Stimulated activated naive CD8-positive, alpha-beta T cell treated with anti-CD3 and anti-CD28 coated beads, Interleukin-15, amount 100 ng/mL, for 72 hours (primary cell): ENCODE results near the gene RENBP.
A peak's percentile ranks its signal among the peaks of the same experiment; 100 is the strongest.

Experiments used
- ATAC-seq: fragments of 150-1000 bp; cut with Tn5 transposase; 2 replicates; pipeline ENCODE4 v1.10.0; 2021; ENCODE audit warnings: mild to moderate bottlenecking, moderate library complexity
- DNase-seq, 2 donors: peaks; one replicate each; pipeline ENCODE4 v3.0.0; 2021 to 2022
- H3K27ac Mint-ChIP-seq, 2 donors: one replicate each; pipeline ENCODE4 v1.8.0; 2022; ENCODE audit warnings: mild to moderate bottlenecking in 2 of 2, mixed read lengths in 2 of 2, moderate library complexity in 2 of 2
- H3K27me3 Mint-ChIP-seq: one replicate; pipeline ENCODE4 v1.8.0; 2022; ENCODE audit warnings: mixed read lengths
- H3K4me1 Mint-ChIP-seq: one replicate; pipeline ENCODE4 v1.8.0; 2022; ENCODE audit warnings: mild to moderate bottlenecking, mixed read lengths
- H3K4me3 Mint-ChIP-seq, 2 donors: one replicate each; pipeline ENCODE4 v1.8.0; 2022; ENCODE audit warnings: mild to moderate bottlenecking in 2 of 2, mixed read lengths in 2 of 2, moderate library complexity in 1 of 2
- H3K9me3 Mint-ChIP-seq, 2 donors: one replicate each; pipeline ENCODE4 v1.8.0; 2022; ENCODE audit warnings: mixed read lengths in 2 of 2

RENBP gene

GRCh38 chrX:153907456-153907855, 37.0 kb downstream of the RENBP start:
- ATAC-seq (no peak), DNase-seq (no peak)
- no peaks in the 10 kb centered on the region for H3K27me3 Mint-ChIP-seq
- H3K27ac Mint-ChIP-seq: no peak overlapping the region
- H3K4me3 Mint-ChIP-seq: no peak overlapping the region
- H3K9me3 Mint-ChIP-seq: no peaks in the 10 kb centered on the region
- H3K4me1 Mint-ChIP-seq: peaks cover 56% of the 10 kb centered on the region

DNA sequence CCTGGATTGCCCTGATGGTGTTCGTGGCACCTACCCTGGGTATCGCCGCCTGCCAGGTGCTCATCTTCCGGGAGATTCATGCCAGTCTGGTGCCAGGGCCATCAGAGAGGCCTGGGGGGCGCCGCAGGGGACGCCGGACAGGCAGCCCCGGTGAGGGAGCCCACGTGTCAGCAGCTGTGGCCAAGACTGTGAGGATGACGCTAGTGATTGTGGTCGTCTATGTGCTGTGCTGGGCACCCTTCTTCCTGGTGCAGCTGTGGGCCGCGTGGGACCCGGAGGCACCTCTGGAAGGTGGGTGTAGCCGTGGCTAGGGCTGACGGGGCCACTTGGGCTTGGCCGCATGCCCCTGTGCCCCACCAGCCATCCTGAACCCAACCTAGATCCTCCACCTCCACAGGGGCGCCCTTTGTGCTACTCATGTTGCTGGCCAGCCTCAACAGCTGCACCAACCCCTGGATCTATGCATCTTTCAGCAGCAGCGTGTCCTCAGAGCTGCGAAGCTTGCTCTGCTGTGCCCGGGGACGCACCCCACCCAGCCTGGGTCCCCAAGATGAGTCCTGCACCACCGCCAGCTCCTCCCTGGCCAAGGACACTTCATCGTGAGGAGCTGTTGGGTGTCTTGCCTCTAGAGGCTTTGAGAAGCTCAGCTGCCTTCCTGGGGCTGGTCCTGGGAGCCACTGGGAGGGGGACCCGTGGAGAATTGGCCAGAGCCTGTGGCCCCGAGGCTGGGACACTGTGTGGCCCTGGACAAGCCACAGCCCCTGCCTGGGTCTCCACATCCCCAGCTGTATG, 38.1 kb downstream of the RENBP start:
- Mint-ChIP-seq H3K9me3 (no peaks in the 10 kb centered on the region), H3K4me1 (peaks cover 58% of the 10 kb centered on the region), H3K27ac (peak overlapping the region in 1 of 2 donors; percentile 97), H3K27me3 (no peaks in the 10 kb centered on the region), H3K4me3 (no peak overlapping the region)
- ATAC-seq (peak; percentile 49), DNase-seq (no peak)

DNA sequence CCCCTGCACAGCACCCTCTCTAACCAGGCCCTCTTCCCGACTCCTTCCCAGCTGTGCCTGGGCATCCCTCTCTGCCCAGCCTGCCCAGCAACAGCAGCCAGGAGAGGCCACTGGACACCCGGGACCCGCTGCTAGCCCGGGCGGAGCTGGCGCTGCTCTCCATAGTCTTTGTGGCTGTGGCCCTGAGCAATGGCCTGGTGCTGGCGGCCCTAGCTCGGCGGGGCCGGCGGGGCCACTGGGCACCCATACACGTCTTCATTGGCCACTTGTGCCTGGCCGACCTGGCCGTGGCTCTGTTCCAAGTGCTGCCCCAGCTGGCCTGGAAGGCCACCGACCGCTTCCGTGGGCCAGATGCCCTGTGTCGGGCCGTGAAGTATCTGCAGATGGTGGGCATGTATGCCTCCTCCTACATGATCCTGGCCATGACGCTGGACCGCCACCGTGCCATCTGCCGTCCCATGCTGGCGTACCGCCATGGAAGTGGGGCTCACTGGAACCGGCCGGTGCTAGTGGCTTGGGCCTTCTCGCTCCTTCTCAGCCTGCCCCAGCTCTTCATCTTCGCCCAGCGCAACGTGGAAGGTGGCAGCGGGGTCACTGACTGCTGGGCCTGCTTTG, 38.9 kb downstream of the RENBP start:
- DNase-seq (no peak), ATAC-seq (no peak)
- peak overlapping the region in 1 of 2 donors; percentile 97 for H3K27ac Mint-ChIP-seq
- peak overlapping the region in 1 of 2 donors; percentile 53 for H3K4me3 Mint-ChIP-seq
- H3K4me1 Mint-ChIP-seq: peaks cover 65% of the 10 kb centered on the region
- no peaks in the 10 kb centered on the region for H3K27me3 Mint-ChIP-seq
- no peaks in the 10 kb centered on the region for H3K9me3 Mint-ChIP-seq

DNA sequence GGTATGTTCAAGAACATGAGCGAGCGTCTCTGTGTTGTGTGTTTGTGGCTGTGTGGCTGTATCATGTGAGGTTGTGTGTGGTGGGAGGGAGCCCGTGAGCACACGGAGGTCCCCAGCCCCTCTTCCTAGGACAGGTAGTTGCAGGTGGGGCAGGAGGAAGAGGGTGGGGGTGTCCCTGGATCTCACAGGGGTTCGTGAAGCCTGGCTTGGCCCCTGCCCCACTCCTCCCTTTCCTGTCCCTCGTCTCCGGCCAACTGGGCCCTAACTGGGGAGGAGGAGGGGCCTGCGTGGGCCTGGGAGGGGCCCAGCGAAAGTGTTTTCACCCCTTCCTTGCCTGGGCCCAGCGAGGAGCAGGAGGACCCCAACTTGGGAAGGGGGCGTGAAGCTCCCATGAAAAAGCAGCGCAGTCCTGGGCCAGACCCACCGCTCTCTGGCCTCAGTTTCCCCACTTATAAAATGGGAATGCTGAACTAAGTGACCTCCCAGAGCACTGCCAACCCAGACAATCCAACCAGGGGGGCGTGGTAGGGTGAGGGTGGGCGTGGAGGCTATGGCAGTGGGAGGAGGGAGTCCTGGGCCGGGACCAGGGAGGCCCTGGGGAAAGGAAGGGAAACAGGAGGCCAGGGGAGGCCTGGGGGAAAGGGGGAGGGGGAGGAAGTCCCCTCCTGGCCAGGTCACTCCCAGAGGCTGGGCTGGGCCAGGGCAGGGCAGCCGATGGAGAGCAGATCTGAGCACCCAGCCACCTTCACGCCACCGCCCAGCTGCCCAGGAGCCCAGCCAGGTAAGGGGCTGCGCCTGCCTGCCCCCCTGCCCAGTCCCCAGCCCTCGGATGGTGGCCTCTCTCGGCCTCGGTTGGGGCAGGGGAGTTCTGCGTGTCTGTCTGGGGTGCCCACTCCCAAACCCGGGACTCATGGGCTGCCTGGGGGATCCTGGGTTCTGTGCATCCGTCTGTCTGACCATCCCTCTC, 40.2 kb downstream of the RENBP start, which contains the start of gene AVPR2:
TSS of gene AVPR2 (plus strand) at position 683 of the 967 bp plus-strand sequence. CDS start 473 bp downstream, outside the sequence.
- peaks cover 67% of the 10 kb centered on the region for H3K4me1 Mint-ChIP-seq
- peak within 1 kb of the TSS in 1 of 2 donors; percentile 53 for H3K4me3 Mint-ChIP-seq
- DNase-seq: no peak
- ATAC-seq: peak; percentile 21
- H3K27ac Mint-ChIP-seq: peak within 1 kb of the TSS; percentile 17 to 97
- H3K9me3 Mint-ChIP-seq: no peaks in the 10 kb centered on the region
- no peaks in the 10 kb centered on the region for H3K27me3 Mint-ChIP-seq

- ATAC-seq (peak; percentile 27), DNase-seq (no peak)
- Mint-ChIP-seq H3K4me1 (peaks cover 67% of the 10 kb centered on the region), H3K9me3 (no peaks in the 10 kb centered on the region), H3K27me3 (no peaks in the 10 kb centered on the region), H3K27ac (peak overlapping the region; percentile 17 to 89), H3K4me3 (peak overlapping the region in 1 of 2 donors; percentile 52)
Measured at GRCh38 chrX:153903238-153903980, 41.0 kb downstream of the RENBP start.

GRCh38 chrX:153902385-153902784, 42.1 kb downstream of the RENBP start:
- Mint-ChIP-seq H3K27ac (peak overlapping the region in 1 of 2 donors; percentile 88), H3K27me3 (no peaks in the 10 kb centered on the region), H3K9me3 (no peaks in the 10 kb centered on the region), H3K4me3 (peak overlapping the region in 1 of 2 donors; percentile 73), H3K4me1 (peaks cover 67% of the 10 kb centered on the region)
- ATAC-seq (no peak), DNase-seq (no peak)

- DNase-seq (no peak), ATAC-seq (no peak)
- H3K27ac Mint-ChIP-seq: peak overlapping the region in 1 of 2 donors; percentile 65
- no peaks in the 10 kb centered on the region for H3K27me3 Mint-ChIP-seq
- H3K9me3 Mint-ChIP-seq: no peaks in the 10 kb centered on the region
- peaks cover 61% of the 10 kb centered on the region for H3K4me1 Mint-ChIP-seq
- peak overlapping the region; percentile 54 to 73 for H3K4me3 Mint-ChIP-seq
Measured at GRCh38 chrX:153901753-153902140, 42.7 kb downstream of the RENBP start.

- Mint-ChIP-seq H3K27me3 (no peaks in the 10 kb centered on the region), H3K4me1 (peaks cover 54% of the 10 kb centered on the region), H3K9me3 (no peaks in the 10 kb centered on the region), H3K4me3 (peak overlapping the region; percentile 54 to 73), H3K27ac (peak overlapping the region; percentile 8 to 65)
- DNase-seq (peak; percentile 56 to 75), ATAC-seq (peak; percentile 80)
Measured at GRCh38 chrX:153900831-153901752, 43.4 kb downstream of the RENBP start.

- DNase-seq (no peak), ATAC-seq (no peak)
- Mint-ChIP-seq H3K4me3 (no peak overlapping the region), H3K27me3 (no peaks in the 10 kb centered on the region), H3K4me1 (peaks cover 30% of the 10 kb centered on the region), H3K27ac (no peak overlapping the region), H3K9me3 (no peaks in the 10 kb centered on the region)
Measured at GRCh38 chrX:153897899-153898298, 46.5 kb downstream of the RENBP start.

DNA sequence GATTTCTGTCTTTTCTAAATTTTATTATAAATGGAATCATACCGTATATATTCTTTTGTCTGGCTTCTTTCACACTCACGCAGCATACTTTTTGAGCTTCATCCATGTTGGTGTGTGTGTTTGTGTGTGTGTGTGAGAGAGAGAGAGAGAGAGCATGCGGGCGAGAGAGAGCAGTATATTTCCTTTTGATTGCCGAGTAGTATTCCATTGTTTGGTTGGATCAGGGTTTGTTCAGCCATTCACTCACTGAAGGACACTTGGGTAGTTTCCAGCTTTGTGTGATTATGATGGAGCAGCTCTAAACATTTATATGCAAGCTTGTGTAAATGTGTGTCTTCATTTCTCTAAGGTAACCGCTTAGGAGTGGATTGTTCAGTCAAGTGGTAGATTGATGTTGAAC, 55.3 kb downstream of the RENBP start:
- Mint-ChIP-seq H3K9me3 (no peaks in the 10 kb centered on the region), H3K4me3 (no peak overlapping the region), H3K27ac (no peak overlapping the region), H3K4me1 (peaks cover 13% of the 10 kb centered on the region), H3K27me3 (peaks cover 34% of the 10 kb centered on the region)
- ATAC-seq (no peak), DNase-seq (no peak)

- Mint-ChIP-seq H3K27ac (no peak overlapping the region), H3K27me3 (peaks cover 41% of the 10 kb centered on the region), H3K9me3 (no peaks in the 10 kb centered on the region), H3K4me3 (no peak overlapping the region), H3K4me1 (peaks cover 11% of the 10 kb centered on the region)
- DNase-seq: no peak
- no peak for ATAC-seq
Measured at GRCh38 chrX:153888344-153888743, 56.1 kb downstream of the RENBP start.

DNA sequence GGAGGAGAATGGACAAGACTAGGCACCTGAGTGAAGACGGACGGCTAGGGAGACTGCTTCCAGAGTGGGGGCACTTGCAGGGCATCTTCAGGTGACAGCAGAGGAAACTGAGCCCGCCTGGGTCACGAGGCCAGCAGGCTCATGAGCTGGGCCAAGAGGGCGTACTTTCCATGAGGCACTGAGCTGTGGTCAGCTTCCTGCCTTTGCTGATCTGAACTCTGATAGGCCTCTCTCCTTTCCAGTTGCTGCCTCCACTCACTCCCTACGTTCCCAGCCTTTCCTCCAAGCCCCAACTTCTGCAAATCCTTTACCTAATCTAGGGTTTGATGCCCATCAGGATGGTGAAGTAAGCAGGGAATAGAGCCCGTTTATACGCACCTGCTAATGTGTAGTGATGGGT, 57.1 kb downstream of the RENBP start:
- H3K27me3 Mint-ChIP-seq: peaks cover 50% of the 10 kb centered on the region

GRCh38 chrX:153886915-153887314, 57.5 kb downstream of the RENBP start:
- DNase-seq (no peak), ATAC-seq (no peak)
- H3K4me1 Mint-ChIP-seq: peaks cover 8% of the 10 kb centered on the region
- peaks cover 55% of the 10 kb centered on the region for H3K27me3 Mint-ChIP-seq
- H3K4me3 Mint-ChIP-seq: peak overlapping the region in 1 of 2 donors; percentile 49
- H3K9me3 Mint-ChIP-seq: no peaks in the 10 kb centered on the region
- H3K27ac Mint-ChIP-seq: no peak overlapping the region

More for the DNA sequence above, 57.1 kb downstream of the RENBP start:
- no peak for DNase-seq
- Mint-ChIP-seq H3K27ac (no peak overlapping the region), H3K4me3 (no peak overlapping the region), H3K4me1 (peaks cover 8% of the 10 kb centered on the region), H3K9me3 (no peaks in the 10 kb centered on the region)
- no peak for ATAC-seq
